ENCODE data around the gene ADAT1. TPM values are rescaled to one million over a fixed set of nuclear protein-coding genes. Genes with fewer than 3 reads are reported as not detected.

The ADAT1 gene
- total RNA-seq, 1 donor from 2014 or later: 71.4 TPM

DNA sequence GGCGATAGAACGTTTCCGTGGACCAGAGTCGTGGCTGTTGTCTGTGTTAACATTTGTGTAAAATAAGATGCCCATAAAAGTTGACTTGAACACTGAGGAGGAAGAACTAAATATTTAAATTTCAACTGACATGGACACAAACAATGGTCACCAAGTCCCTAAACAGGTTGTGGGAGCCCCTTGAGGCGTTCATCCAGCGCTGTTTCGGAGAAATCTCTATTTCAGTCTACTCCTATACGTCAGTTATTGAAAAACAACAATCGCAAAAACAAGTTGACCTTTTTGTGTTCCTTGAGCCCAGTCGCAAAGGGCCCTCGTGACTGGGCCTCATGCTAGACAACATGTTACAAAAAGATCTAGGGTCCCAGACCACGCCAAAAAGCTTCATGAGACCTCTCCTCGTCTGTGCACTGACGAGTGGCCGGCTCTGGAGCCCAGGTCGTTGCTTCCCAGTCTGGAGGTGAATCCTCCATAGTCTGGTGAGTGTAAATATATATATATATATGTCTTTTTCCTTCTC, 66.6 kb downstream of the ADAT1 start:
- H3K4me3 ChIP-seq (ENCODE audit: low read depth, low read length): peak overlapping the region; percentile 75
- TF ChIP-seq CTCF (conservative IDR thresholded peaks at IDR 0.05; ENCODE audit: low read depth, low read length): no peak
- no peak for DNase-seq (ENCODE audit: low read depth)

- DNase-seq (ENCODE audit: low read depth): peak; percentile 32
- no peak for TF ChIP-seq CTCF (conservative IDR thresholded peaks at IDR 0.05; ENCODE audit: low read depth, low read length)
- peak within 1 kb of the TSS; percentile 75 for H3K4me3 ChIP-seq (ENCODE audit: low read depth, low read length)
These were observed 67.2 kb downstream of the ADAT1 start, which contains the start of gene TMEM231 for GRCh38 chr16:75555707-75556430. Gene TMEM231 (minus strand): TSS chr16:75556252. CDS start chr16:75556209, 43 bp downstream.

GRCh38 chr16:75555213-75555706, 67.8 kb downstream of the ADAT1 start:
- H3K4me3 ChIP-seq (ENCODE audit: low read depth, low read length): peak overlapping the region; percentile 75
- no peak for DNase-seq (ENCODE audit: low read depth)
- TF ChIP-seq CTCF (conservative IDR thresholded peaks at IDR 0.05; ENCODE audit: low read depth, low read length): no peak

DNA sequence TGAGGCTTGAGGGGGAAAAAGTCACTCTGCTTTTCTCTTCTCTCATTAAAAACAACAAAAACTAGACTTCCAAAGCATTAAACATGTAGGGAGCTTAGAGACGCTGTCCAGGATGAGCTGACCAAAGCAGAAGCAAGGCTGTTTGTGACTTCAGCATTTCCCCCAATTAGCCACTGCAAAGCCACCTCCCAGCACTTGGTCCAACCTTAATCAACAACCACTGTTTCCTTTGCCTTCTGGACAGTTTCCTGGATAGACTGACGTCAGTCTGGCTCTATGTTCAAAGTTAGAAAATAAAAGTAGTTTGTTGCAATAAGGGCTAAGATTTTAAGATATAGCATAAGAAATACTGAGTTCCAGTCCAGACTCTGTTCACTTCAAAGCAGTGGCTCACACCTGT, 70.1 kb downstream of the ADAT1 start:
- no peak for TF ChIP-seq CTCF (conservative IDR thresholded peaks at IDR 0.05; ENCODE audit: low read depth, low read length)
- H3K4me3 ChIP-seq (ENCODE audit: low read depth, low read length): no peak overlapping the region

DNA sequence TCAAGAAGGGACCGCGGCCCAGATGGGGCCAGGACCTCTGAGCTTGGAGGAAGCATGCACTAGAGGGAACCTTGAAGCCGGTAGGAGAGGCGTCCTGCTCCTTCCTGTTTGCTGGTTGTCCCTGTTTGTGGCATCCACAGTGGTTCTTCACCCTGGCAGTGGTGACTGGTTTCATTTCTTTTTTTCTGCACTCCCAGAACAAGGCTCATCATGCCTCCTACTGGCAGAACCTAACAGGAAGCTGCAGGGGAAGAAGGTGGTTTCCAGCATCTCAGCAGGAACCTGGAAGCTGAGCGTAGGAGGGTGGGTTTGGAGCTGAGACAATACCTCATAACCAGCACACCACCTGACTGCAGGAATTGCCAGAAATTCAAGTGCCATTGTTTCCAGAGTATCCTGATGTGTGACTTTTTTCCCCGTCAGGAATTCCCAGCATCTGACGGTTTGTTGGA, 72.8 kb downstream of the ADAT1 start:
- TF ChIP-seq CTCF (conservative IDR thresholded peaks at IDR 0.05; ENCODE audit: low read depth, low read length): peak; percentile 75
- no peak for DNase-seq (ENCODE audit: low read depth)
- H3K4me3 ChIP-seq (ENCODE audit: low read depth, low read length): no peak overlapping the region

More for the DNA sequence above, 70.1 kb downstream of the ADAT1 start:
- DNase-seq (ENCODE audit: low read depth): no peak

Other genes starting within 250 kb of the ADAT1 start
- 52.2 and 117 TPM in 2 replicates for gene CFDP1, start 189.8 kb downstream of the ADAT1 start, total RNA-seq
- gene TMEM170A, start 158.6 kb downstream of the ADAT1 start, total RNA-seq: 17.1 and 28.8 TPM in 2 replicates
- 2.2 and 3.0 TPM in 2 replicates for gene CHST6, start 127.8 kb downstream of the ADAT1 start, total RNA-seq
- not detected in 2 replicates for gene CHST5, start 87.2 kb downstream of the ADAT1 start, total RNA-seq
- gene TMEM231, start 67.0 kb downstream of the ADAT1 start, total RNA-seq: 12.5 and 14.0 TPM in 2 replicates
- gene GABARAPL2, start 56.9 kb downstream of the ADAT1 start, total RNA-seq: 57.6 and 79.8 TPM in 2 replicates
- 180 and 261 TPM in 2 replicates for gene KARS1, start 24.4 kb upstream of the ADAT1 start, total RNA-seq
- 34.6 and 35.3 TPM in 2 replicates for gene TERF2IP, start 24.5 kb upstream of the ADAT1 start, total RNA-seq
- not detected in 2 replicates for gene CPHXL2, start 53.7 kb upstream of the ADAT1 start, total RNA-seq
- not detected in 2 replicates for gene DUXB, start 78.2 kb upstream of the ADAT1 start, total RNA-seq
- not detected in 2 replicates for gene CPHXL, start 103.2 kb upstream of the ADAT1 start, total RNA-seq